SU-DHL-6 (cell line): Measurements from ENCODE around the gene BRICD5.

ENCODE experiments used
- EZH2phosphoT487 ChIP-seq: fragments of 200-600 bp; sonication (generic), shearing (Covaris generic); conservative IDR thresholded peaks from 2 replicates; pipeline ENCODE4 v1.6.1; 2018; ENCODE audit warnings: mild to moderate bottlenecking, antibody characterized with exemption, low read length, moderate library complexity, mixed read lengths
- TF ChIP-seq, protein P1 (sequence below): fragments of 200-600 bp; sonication (generic); IDR thresholded peaks from one replicate; pipeline ENCODE4 v1.5.1; 2017; ENCODE audit warnings: antibody characterized with exemption, mild to moderate bottlenecking, low read length, moderate library complexity; ENCODE audit not compliant: insufficient read depth, poor library complexity, severe bottlenecking

DNA sequence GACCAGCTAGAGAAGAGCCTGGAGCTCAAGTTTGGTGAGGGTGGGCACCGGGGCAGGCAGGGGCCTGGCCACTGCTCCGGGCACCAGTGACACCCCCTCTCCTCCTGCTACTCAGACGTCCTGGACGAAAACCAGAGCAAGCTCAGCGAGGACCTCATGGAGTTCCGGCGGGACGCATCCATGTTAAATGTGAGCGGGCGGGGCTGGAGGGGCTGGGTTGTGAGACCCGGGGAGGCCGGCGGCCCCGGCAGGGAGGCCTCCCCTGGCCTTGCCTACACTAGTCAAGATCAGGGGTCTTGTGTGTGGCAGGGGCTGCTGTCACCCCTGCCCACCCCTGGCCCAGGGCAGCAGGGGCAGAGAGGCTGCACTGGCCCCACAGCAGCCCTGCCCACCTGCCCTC lies 37.3 kb downstream of the BRICD5 start:
- TF ChIP-seq, protein P1, sequence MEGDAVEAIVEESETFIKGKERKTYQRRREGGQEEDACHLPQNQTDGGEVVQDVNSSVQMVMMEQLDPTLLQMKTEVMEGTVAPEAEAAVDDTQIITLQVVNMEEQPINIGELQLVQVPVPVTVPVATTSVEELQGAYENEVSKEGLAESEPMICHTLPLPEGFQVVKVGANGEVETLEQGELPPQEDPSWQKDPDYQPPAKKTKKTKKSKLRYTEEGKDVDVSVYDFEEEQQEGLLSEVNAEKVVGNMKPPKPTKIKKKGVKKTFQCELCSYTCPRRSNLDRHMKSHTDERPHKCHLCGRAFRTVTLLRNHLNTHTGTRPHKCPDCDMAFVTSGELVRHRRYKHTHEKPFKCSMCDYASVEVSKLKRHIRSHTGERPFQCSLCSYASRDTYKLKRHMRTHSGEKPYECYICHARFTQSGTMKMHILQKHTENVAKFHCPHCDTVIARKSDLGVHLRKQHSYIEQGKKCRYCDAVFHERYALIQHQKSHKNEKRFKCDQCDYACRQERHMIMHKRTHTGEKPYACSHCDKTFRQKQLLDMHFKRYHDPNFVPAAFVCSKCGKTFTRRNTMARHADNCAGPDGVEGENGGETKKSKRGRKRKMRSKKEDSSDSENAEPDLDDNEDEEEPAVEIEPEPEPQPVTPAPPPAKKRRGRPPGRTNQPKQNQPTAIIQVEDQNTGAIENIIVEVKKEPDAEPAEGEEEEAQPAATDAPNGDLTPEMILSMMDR, result no peak
- TF ChIP-seq EZH2phosphoT487, result no peak
